HG03097 (cell line): ENCODE data around the gene OR52E6.

Experiments
- ATAC-seq: cut with Tn5 transposase; IDR thresholded peaks from one replicate; pipeline ENCODE4 v1.9.1; 2021; ENCODE audit not compliant: unreplicated experiment, low FRiP score

The OR52E6 gene

GRCh38 chr11:5807580-5807979 is 34.1 kb downstream of the OR52E6 start:
- ATAC-seq, result no peak

GRCh38 chr11:5803982-5804381 is 37.7 kb downstream of the OR52E6 start:
- no peak for ATAC-seq

DNA sequence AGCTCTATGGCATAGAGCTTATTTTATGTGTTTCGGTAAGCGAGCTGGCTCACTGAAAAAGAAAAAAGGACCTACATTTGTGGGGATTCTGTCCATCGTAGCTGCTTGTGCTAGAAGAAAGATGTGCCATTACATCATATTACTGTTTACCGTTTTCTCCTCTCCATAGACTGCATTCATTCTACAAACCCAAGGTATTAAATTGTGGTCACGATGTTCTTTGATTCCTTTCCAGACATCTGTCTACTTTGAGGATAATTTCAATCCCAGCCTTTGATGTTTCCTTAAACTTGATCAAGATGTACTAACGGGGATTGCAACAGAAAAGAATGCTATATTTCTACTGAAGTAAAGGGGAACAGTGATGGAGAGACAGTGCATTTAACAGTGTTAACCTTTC is 45.2 kb downstream of the OR52E6 start:
- ATAC-seq, result no peak

GRCh38 chr11:5791165-5791564 is 50.5 kb downstream of the OR52E6 start, which contains the start of gene OR52N1:
Gene OR52N1 (minus strand): TSS chr11:5791265. CDS start chr11:5788816, 2,449 bp downstream.
- ATAC-seq, result no peak
